A172 (cell line): ENCODE measurements around the gene ASMT. TPM values are rescaled to one million over a fixed set of nuclear protein-coding genes. Genes with fewer than 3 reads are reported as not detected.
"Not testable (repeated sequence)": the region's sequence is repeated elsewhere in the genome, so short reads cannot be mapped to it uniquely, and the experiment has no call there.

Experiments used
- DNase-seq: peaks from one replicate; pipeline ENCODE4 v3.0.0-alpha.2; 2015; ENCODE audit warnings: low spot score
- total RNA-seq: library from RNA; depleted of rRNA; stranded (reverse); fragments of >200 nt; shearing (Covaris generic); gene quantifications from 2 replicates; pipeline ENCODE4 v1.2.3, GENCODE V29; 2014

ASMT gene
- total RNA-seq, 1 experiment from 2014 or later = not detected

GRCh38 chrX:1649621-1650020, 34.8 kb downstream of the ASMT start:
- DNase-seq = no peak

- DNase-seq = peak; percentile 82
Measured at GRCh38 chrX:1652011-1652811, 37.4 kb downstream of the ASMT start.

- no peak for DNase-seq
Measured at GRCh38 chrX:1656379-1656778, 41.5 kb downstream of the ASMT start.

DNA sequence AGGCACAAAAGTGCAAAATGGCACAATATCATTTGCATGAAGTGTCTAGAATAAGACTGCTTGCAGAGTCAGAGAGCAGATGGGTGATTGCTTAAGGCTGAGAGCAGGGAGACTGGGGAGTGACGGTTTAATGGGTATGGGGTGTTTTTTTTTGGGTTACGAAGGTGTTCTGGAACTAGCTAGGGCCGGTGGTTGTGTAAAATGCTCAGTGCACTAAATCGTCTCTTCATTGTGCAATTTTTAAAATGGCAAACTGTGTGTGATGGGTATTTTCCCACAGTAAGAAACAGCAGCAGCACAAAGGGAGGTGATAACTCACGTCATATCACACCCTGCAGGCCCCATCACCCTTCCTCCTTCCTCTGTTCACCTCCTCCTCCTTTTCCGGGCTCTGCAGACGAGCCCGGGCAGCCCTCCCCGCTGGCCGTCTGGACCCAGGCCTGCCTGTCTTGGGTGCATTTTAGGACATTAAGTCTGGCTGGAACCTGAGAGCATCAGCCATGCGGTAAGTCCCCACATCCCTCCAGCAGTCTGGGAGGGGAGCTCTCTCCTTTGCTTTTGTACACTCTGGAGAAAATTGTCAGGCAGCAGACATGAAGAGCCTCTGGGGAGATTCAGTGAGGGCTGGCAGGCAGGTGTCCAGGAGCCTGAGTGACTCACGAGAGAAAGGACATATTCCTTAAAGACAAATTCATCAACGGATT, 42.7 kb downstream of the ASMT start:
- DNase-seq = peak; percentile 85

DNA sequence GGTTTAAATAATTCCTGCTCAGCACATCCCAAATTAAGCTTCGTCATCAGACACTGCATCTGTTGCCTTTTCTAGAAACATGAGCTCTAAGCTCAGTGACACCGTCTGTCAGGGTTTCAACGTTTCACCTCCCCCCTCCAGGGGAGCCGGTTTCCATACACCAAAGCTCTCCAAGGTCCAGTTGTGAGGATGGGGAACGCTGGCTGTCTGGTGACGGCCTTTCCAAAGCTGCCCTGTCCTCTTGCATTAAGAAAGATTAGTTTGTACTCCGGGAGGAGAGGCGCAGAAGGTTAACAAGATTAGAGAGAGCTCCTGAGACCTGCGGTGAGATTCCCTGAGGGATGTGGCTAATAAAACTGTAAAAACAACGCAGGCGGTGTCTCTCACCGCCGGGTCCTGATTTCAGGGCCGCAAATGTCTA, 43.2 kb downstream of the ASMT start:
- DNase-seq = peak; percentile 60

GRCh38 chrX:1659664-1660461, 45.0 kb downstream of the ASMT start:
- DNase-seq = no peak

DNA sequence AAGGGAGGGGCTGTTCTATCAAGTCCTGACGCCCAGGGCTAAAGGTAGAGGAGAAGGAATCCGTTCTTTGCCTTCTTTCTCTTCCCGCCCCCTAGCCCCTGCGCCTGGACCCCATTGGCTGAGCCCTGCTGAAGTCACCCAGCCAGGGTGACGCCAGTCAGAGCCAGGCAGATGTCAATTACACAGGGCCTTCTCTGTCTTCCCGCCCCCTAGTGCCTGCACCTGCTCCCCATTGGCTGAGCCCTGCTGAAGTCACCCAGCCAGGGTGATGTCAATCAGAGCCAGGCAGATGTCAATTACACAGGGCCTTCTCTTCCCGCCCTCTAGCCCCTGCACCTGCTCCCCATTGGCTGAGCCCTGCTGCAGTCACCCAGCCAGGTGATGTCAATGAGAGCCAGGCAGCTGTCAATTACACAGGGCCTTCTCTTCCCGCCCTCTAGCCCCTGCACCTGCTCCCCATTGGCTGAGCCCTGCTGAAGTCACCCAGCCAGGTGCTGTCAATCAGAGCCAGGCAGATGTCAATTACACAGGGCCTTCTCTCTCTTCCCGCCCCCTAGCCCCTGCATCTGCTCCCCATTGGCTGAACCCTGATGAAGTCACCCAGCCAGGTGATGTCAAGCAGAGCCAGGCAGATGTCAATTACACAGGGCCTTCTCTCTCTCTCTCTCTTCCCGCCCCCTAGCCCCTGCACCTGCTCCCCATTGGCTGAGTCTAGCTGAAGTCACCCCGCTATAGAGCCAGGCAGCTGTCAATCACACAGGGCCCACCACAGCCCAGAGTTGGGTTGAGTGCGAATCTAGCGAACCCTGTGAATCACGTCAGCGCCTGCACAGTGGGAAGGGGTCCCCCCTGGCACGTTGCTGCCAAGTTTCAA, 46.4 kb downstream of the ASMT start:
- no peak for DNase-seq

- no peak for DNase-seq
Measured at GRCh38 chrX:1661922-1662221, 47.0 kb downstream of the ASMT start.

GRCh38 chrX:1667566-1667965, 52.7 kb downstream of the ASMT start:
- no peak for DNase-seq

DNA sequence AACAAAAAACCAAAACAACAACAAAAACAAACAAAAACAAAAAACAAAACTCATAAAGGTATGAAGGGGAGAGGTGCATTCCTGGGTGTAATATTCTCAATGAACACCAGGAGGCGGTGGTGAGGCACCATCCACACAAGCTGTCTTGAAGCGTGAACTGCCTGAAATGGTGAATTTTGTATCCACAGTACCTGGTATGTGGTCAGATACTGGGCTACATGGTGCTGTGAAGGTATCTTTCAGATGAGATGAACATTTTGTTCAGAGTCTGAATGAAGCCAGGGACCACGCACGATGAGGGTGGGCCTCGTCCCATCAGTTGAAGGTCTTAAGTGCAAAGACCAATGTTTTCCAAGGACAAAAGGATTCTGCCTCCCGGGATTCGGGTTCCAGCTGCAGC, 58.5 kb downstream of the ASMT start:
- DNase-seq = peak; percentile 39

DNA sequence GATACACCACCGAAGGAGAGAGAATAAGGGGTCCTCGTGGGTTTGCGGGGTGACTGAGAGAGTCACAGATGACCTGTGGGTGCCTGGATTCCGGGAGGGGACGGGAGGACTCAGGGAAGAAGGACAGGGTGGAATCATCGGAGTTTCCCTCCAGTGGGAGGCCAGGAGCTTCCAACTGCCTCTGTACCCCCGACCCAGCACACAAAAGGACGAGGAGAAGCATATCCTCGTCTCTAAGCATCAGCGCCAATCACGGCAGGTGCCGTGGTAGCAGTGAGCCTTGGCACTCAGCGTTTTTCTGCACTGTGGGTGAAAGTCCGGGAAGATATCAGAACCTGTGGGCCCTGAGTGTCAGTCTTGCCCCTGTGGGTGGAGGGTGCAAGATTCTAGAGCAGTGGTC, 62.0 kb downstream of the ASMT start:
- DNase-seq = no peak

DNA sequence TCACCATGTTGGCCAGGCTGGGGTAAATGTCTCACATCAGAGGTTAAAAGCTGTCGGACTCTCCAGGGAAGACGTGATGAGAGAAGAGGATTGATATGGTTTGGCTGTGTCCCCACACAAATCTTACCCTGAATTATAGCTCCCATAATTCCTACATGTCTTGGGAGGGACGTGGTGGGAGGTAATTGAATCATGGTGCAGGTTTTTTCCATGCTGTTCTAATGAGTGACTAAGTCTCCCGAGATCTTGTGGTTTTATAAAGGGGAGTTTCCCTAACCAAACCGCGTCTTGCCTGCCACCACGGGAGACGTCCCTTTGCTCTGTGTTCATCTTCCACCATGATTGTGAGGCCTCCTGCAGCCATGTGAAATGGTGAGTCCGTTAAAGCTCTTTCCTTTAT, 64.4 kb downstream of the ASMT start:
- peak; percentile 96 for DNase-seq

GRCh38 chrX:1681439-1681838, 66.6 kb downstream of the ASMT start:
- no peak for DNase-seq

- not testable (repeated sequence) for DNase-seq
Measured at GRCh38 chrX:1681856-1682255, 67.0 kb downstream of the ASMT start.

GRCh38 chrX:1682501-1682900, 67.6 kb downstream of the ASMT start:
- DNase-seq = not testable (repeated sequence)

DNA sequence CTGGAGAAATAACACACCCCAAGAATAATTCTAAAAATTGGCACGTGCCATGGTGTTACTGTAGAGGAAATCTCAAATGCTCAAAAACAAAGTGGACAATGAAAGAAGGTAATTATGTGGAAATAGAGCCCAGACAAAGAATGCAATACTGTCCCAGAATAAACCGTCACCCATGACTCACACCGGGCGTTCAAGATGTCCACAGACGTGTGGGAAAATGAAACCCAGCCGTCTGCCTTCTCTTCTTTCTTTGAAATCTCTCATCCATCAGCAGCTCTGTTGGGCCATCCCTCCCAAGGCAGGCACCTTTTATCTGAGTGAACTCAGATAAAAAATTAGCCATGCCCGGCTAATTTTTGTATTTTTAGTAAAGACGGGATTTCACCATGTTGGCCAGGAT, 70.0 kb downstream of the ASMT start:
- not testable (repeated sequence) for DNase-seq

DNA sequence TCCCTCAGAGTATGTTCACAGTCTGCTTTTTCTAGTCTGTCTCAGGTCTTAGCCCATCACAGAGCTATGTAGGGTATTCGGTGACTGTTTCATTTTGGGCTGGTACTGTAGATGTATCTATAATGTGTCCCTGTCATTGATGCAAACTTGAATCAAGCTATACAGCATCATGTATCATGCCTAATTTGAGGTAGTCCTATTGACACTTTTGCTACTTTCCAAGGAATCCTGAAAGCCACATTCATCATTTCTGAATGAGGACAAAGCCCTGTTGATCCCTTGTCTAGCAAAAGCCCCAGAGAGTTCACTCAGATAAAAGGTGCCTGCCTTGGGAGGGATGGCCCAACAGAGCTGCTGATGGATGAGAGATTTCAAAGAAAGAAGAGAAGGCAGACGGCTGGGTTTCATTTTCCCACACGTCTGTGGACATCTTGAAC, 70.6 kb downstream of the ASMT start:
- peak; percentile 68 for DNase-seq

DNA sequence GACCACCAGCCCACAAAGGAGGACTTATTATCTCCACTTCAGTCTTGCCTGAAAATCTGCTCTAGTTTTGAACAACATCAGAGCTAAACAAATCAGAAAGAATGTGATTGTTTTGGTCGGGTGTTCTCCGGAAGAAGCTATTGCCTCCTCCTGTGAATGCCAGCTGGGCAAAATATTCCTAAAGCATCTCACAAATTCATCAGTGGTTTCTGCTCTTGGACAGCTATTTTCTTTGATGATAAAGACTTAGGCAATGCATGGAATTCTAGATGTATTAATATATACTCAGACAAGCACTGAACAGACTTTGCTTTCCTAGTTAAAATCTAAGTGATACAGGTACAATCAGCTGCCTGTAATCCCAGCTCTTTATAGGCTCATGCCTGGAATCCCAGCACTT, 71.8 kb downstream of the ASMT start:
- DNase-seq = peak; percentile 96
